Stimulated activated CD8-positive, alpha-beta memory T cell treated with anti-CD3 and anti-CD28 coated beads, Interleukin-7, amount 100 ng/mL, for 1 hour (primary cell): Measurements from ENCODE around the gene IGHMBP2.

ENCODE experiments used
- DNase-seq, 2 donors: peaks; one replicate each; pipeline ENCODE4 v3.0.0-alpha.2; 2020; ENCODE audit warnings: low read depth in 2 of 2

The IGHMBP2 gene

DNA sequence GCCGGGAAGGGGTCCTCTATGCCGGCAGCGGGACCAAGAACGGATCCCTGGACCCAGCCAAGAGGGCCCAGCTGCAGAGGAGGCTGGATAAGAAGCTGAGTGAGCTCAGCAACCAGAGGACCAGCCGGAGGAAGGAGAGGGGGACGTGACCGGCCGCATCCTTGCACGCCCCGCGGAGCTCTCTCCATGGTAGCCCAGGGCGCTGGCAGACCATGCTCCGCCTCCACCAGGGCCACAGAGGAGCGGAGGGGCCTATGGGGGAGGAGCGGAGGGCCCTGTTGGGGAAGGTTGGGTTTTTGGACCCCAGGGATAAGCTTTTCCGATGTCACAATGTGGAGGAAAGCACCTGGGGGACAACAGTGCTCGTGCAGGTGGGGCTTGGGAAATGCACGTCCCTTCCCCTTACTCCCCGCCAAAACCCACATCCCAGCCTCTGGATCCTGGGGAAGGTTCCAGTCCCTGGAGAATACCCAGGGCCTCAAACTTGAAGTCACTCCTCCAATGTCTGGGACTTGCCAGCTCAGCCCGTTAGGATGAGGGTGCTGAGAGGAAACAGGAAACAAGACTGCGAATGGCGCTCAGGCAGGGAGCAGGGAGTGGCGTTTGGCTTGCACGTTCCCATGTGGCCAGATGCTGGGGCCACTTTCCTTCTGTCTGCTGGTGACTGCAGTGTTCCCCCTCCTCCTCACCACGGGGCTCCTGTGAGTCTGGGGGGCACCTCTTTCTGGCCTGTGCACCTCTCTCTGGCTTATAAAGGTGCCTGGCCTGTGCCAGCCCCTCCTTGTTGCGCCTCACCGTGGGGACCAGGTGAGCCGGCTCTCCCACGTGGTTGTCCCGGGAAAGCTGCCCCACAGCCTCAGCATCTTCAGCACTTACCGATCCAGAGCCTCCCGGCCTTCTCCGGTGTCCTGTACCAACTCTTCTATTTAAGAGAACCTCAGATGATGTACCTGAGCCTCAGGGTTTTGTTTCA lies 36.2 kb downstream of the IGHMBP2 start:
- DNase-seq, result no peak

- DNase-seq, result no peak
Measured at GRCh38 chr11:68940651-68941323, 37.1 kb downstream of the IGHMBP2 start.

- DNase-seq, result no peak
Measured at GRCh38 chr11:68941324-68942094, 37.8 kb downstream of the IGHMBP2 start.

DNA sequence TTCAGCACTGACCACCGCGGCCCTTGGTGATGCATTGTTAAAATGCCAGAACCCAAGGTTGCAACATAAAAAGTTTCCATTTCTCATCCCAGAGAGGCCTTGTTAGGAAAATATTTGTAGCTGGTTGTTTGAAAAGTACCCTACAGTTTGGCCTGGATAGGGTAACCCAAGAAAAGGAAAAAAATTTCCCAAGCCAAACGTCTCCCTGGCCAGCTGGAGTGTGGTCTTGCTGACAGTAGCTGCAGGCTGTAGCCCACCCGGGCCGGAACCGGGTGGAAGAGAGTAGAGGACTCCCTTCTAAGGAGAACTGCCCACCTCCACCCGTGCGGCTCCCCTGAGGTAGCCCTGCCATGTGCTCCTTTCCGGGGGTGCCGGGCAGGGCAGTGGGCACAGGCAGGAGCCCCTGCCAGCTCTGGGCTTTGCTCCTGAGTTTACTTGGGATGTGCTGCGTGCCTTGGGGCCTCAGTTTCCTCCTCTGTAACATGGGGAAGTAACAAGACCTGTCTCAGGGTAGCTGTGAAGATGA lies 38.5 kb downstream of the IGHMBP2 start:
- no peak for DNase-seq

DNA sequence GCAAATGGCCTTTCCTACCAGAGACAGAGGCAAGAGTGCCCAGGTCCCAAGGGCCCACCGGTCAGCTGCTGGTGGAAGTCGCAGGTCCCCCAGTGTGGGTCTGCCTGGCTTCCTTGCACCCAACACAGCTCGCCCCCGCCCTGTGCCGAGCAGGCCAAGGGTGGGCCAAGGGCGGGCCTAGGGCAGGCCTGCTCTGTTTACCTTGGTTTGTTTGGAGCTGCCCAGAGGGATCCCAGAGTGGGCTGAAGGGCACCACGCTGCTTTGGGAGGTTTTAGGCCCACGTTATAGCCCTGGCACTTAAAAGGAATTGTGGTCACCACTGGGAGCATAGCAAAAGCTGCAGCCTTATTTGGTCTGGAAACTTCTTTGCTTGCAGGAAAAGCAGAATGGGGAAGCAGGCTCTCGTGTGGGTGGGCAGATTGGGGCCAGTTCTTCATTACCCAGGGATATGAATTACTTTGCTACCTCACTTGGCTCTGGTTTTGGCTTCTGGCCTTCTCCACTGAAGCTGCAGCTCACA lies 39.1 kb downstream of the IGHMBP2 start:
- DNase-seq, result no peak

DNA sequence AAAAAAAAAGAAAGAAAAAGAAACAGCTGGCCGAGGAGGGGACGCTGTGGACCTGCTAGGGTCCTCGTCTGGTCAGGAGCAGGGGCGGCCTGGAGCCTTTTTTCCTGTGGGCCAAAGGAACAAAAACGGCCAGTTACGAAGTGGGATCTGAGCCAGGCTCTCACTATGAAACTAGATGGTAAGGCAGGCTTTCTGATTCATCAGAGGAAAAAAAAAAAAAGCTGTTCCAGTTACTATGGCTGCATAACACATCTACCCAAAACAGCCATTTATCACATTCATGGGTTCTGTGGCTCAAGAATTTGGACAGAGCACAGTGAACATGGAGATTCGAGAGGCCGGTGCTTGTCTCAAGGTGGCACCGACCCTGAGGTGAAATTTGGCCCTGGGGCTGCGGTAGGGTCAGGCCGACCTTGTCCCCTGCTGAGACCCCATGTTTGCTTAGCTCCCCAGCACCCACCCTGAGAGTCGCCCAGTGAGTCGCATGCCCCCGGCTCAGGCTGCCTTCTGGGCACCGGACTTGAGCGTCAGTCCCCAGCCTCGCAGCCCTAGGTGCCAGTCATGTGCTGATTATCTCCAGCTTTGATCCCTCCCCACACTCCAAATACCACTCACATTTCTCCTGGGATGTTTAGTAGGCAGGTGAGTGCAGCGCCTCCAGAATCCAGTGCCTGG lies 42.9 kb downstream of the IGHMBP2 start:
- DNase-seq, result no peak

DNA sequence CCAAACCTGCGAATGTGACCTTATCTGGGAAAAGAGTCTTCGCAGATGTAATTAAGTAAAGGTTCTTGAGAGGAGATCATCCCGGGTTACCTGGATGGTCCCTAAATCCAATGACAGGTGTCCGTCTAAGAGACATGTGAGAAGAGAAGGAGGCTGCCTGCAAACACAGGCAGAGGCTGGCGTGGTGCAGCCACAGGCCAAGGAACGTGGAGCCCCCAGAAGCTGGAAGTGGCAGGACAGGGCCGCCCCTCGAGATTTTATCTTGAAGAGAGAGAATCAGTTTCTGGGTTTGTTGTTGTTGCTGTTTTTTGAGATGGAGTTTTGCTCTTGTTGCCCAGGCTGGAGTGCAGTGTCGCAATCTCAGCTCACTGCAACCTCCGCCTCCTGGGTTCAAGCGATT lies 43.5 kb downstream of the IGHMBP2 start:
- no peak for DNase-seq

GRCh38 chr11:68948496-68948895 lies 44.8 kb downstream of the IGHMBP2 start:
- DNase-seq, result no peak

DNA sequence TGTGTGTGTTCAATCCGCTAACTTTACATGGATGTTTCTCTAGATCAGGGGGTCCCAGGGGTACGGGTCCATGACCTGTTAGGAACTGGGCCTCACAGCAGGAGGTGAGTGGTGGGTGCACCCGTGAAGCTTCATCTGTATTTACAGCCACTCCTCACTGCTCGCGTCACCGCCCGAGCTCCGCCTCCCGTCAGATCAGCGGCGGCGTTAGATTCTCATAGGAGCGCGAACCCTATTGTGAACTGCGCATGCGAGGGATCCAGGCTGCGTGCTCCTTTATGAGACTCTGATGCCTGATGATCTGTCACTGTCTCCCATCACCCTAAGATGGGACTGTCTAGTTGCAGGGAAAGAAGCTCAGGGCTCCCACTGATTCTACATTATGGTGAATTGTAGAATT lies 45.2 kb downstream of the IGHMBP2 start:
- no peak for DNase-seq

- DNase-seq, result no peak
Measured at GRCh38 chr11:68950270-68950669, 46.6 kb downstream of the IGHMBP2 start.

GRCh38 chr11:68950762-68951161 lies 47.1 kb downstream of the IGHMBP2 start:
- no peak for DNase-seq

DNA sequence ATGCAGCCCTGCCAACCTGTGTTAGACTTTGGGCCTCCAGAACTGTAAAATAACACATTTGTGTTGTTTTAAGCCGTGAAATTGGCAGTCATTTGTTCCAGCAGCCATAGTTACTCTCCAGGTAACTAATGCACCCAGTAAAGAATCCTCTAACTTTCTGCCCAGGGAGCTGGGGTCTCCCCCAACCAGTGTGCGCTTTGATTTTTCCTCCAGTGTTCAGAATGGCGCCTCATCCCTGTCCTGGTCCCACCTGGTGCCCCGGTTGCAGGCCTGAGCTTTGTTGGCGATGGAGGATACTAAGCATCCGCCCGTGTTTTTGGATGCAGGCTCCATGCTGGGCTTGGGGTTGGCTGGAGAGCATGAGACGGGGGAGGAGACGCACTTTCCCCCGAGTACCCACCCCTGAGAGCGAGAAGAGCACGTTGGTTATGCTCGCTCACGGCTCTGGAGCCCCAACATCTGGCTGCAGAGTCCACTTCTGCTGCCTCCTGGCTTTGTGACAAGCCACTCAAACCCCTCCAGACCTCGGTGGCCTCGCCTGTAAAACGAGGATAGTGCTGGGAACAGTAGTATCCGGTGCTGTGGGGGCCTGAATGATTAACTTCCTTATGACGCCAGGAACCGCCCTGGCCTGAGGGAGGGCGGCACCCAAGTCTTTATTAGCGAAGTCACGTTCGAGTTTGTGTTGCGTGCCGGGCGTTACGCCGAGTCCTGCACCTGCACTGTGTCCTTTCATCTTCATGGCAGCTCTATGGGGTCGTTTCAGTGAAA lies 51.3 kb downstream of the IGHMBP2 start:
- no peak for DNase-seq

DNA sequence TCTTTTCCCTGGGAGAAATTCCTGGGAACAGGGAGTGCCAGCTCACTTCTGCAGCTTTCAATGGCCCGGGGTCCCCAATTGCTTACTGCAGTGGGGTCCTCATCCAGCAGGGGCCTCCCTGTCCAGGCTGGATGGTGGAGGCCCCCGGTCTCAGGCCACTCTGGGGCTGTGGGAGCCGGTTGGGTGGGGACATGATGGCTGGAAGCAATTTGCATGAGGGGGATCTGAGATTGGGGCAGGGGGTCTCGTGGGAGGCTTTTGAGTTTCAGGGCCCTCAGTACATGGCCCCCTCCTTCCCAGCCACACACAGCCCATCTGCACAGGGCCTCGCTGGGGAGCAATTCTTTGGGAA lies 51.9 kb downstream of the IGHMBP2 start:
- DNase-seq, result no peak

DNA sequence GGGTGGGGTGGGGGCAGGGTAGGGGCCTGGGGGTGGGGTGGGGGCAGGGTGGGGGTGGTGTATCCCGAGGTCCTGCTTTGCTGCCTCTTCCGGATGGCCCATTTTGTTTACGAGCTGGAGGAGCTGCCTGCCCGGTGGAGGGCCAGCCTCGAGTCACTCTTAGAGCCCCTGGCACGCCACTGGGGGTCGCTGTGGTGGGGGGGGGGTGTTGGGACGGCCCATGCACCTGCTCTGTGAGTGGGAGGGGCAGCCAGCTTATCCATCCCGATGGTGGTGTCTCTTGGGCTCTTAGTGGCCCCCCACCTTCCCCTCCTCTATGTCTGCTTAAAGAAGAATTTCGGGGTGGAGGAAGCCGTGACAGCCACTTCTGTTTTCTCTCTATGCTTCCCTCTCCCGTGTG lies 52.5 kb downstream of the IGHMBP2 start:
- no peak for DNase-seq

DNA sequence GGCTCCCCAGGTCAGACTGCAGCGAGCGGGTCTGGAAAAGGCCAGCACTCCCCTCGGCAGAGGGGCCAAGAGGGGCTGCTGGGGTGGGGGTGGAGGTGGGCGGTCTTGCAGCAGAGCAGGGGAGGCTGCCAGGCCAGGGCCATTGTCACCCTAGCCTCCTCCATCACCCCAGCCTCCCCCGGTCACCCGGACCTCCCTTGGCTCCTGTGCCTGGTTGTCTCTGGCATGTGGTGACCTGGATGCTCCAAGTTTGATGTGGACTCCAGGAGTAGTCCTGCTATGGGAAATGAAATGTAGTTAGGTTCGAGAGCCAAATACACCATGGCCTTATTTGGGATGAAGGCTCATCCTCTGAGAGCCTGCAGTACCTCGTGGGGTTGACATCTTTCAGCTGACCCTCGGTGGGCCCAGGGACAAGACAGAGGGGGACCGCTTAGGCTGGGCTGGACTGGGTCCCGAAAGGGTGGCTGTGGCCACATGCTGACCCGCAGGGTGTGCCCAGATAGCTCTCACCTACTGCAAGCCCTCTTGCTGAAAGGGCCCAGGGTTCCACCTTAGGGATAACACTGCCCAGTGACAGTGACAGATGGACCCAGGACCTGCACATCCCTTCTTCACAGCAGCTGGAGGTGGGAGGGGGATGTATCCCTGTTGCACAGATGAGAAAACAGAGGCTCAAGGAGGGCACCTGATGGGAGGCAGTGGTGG lies 53.0 kb downstream of the IGHMBP2 start:
- DNase-seq, result no peak

DNA sequence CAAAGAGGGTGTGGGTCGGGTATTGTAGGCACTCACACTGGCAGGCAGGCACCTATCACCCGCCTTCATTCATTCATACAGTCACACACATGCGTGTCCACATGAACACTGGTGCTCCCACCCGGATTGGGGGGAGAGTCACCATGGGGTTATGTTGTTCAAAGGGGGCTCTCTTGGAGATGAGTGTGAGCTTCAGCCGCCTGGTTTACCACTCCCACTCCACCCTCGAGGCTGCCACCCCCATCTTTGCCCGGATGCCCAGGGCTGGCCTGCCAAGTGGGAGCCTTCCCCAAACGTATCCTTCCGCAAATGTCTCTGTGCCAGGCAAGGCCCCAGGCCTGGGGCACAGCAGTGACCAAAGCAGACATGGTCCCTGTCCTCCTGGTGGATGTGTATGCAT lies 54.5 kb downstream of the IGHMBP2 start:
- DNase-seq, result no peak

- DNase-seq, result no peak
Measured at GRCh38 chr11:68959465-68960293, 56.0 kb downstream of the IGHMBP2 start.

DNA sequence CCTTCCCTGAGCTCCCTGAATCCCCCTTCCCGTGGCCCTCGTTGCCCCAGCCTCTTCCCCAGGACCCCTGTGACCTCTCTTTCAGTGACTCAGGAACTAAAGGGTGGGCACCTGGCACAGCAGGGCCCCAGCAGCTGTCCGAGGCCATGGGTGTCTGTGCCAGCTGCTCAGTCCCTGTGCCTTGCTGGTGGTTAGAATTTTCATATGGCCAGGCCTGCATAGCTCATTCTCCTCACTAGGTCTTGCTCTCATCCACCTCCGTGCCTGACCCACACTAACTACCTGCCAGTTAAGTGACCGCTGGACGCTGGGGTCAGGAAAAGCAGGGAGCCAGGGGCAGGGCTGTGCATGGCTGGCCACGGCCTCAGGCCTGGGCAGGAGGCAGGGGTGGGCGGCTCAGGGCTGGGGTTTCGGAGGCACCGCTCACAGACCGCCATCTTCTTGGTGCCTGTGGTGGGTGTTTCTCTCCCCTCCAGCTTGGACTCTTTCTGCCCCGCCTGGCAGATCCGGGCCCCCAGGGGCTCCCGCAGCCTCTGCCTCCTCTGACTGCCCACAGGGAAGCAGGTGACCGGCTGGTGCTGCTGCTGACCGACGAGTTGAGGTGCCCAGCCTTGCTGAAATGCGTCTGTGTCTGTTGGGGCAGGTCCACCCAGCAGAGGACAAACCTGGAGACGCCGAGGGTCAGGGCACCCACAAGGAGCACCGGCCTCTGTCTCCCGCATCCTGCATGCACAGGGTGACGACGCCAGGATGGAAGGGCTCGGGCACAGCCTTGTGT lies 56.8 kb downstream of the IGHMBP2 start:
- no peak for DNase-seq
